IPS DF 4.7 (cell line): ENCODE data around the gene RPS27L.

ENCODE experiments used
- DNase-seq: peaks from one replicate; pipeline ENCODE4 v3.0.0-alpha.2; 2013; ENCODE audit warnings: low spot score; ENCODE audit errors: extremely low read depth

Gene RPS27L

DNA sequence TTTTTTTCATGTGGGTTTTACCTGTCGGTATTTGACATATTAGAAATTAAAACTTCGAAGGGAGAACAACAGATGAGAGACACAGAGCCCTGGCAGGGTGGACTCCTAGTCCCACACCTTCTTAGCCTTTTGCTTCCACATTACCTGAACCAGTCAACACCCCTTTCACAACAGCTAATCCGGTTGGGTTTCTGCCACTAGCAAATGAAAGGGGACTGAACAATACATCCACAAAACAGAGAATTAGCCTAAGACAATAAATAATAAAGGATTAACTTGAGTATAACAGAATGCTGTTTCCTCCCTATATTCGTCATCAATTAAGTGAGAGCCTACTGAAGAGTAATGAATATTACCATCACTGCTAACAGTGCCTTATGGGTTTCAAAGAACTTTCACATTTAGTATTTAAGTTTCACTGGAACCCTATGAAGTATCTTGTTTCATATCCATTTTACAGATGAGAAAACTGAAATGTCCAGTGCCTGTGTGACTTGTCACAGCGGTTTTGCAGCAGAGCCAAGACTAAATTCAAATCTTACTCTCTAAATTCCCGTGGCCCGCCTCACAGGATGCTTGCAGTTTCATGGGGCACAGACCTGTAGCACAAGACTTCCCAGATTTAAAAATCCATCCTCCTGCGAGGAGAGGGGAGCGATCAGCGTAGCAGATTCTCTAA lies 31.1 kb upstream of the RPS27L start:
- DNase-seq, result no peak

DNA sequence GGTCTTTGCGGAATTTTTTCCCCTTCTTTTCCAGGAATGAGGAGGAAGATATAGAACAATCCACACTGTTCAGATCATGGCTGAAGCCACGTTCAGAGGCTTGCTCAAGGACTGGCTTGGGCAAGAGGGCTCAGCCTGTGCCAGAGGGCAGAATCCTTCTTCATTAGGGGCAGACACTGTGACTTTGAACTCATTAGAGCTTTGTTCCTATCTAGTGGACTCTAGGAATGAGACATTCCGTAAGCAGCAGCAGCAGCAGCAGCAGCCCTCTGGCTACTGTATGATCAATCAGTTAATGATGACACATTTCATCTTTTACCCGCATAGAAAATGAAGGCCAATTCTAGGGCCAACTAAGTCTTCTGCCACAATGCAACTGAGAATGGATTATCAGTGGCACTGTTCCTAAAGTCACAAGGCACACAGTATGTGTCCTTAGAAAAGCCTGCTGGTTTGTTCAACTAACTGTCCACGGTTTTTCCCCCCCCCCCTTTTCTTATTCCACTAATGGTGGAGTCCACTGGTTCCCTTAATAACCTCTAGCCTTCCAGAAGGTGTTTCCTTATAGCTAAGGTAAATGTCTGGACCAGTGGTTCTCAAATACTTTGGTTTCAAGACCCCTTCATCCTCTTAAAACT lies 30.4 kb upstream of the RPS27L start:
- no peak for DNase-seq

GRCh38 chr15:63186065-63186464 lies 28.8 kb upstream of the RPS27L start:
- DNase-seq, result no peak

- no peak for DNase-seq
Observed at GRCh38 chr15:63185206-63185605, 27.9 kb upstream of the RPS27L start.

DNA sequence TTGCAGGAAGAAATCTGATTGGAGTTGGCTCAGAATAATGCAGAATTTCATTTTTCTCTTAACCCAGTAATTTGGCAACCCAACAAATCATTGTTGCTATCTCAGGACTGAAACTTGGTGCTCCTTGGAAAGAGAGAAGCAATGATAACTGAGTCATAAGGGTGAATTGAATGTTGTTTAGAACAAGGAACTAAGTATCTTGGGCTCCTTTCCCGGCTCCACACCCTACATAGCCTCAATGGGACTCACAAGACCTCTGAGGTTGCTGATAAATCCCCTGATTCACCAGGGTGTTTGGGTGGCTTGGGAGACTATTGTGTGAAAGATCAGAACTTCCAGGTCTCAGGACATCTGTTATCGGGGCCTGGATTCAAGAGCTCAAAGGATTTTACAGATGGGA lies 24.4 kb upstream of the RPS27L start:
- no peak for DNase-seq

GRCh38 chr15:63180746-63181145 lies 23.5 kb upstream of the RPS27L start:
- DNase-seq, result no peak

DNA sequence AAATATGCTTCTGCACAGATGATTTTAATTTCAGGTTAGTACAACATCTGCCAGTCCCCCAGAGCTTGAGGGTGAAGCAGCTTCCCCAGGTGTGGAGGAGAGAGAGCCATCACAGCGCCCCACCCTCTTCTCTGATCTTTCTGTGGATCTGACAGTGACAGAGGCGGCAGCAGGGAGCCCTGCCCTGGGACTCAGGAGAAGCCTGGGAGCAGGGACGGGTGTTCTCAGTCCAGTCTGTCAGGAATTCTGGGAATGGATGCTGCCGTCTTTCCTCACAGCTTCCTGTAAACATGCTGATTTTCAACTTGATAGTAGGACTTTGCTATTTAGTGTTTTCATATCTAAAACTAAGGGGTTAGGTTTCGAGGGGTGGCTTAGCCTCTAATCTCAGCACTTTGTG lies 20.8 kb upstream of the RPS27L start:
- DNase-seq, result no peak

- DNase-seq, result no peak
Observed at GRCh38 chr15:63176302-63176701, 19.0 kb upstream of the RPS27L start.

DNA sequence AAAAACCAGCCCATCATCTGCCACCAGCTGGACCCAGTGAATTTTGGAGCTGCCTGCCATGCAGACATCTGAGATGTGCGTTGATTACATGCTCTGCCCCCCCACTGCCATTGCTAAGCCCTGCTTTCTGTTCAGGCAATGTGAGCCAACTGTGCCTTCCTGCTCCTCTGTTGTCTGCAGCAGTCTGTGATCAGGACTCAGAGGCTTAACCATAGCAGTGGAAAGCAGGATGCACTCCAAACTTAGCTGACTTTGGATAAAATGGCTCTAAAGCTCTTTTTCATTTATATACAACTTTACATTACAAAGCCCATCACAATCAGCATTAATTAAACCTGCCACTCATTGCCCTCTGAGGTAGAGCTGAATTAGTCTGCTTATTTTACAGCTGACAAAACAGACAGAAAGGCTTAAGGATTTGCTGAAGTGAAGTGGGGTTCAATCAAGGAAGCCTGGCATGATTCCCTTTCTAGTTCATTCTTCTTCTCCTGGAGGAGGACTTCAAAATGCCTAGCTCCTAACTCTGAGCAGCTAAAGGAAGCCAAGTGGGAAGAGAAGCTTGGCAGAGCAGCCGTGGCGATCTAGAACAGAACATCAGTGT lies 15.7 kb upstream of the RPS27L start:
- DNase-seq, result no peak

GRCh38 chr15:63172376-63172775 lies 15.1 kb upstream of the RPS27L start:
- no peak for DNase-seq

- no peak for DNase-seq
Observed at GRCh38 chr15:63169788-63170187, 12.5 kb upstream of the RPS27L start.

DNA sequence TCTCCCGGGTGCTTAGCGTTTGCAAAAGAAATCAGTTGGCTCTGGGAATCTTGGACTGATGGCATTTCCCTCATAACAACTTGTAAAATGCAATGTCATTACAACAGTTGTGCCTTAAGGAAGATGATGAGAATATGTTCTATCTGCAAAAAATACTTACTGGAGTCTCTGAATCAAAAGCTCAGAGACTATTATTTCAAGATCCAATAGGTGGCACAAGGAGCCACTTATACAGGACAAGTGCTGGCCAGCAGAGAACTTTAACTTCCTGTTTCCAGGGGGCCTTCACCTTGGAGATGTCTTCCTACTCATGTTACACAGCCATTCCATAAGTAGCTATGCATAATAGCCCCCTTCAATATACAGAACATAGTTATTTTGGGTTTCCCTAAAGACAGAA lies 8.9 kb upstream of the RPS27L start:
- no peak for DNase-seq

GRCh38 chr15:63165166-63165859 lies 8.0 kb upstream of the RPS27L start:
- DNase-seq, result no peak

GRCh38 chr15:63163217-63163616 lies 5.9 kb upstream of the RPS27L start:
- DNase-seq, result no peak

- DNase-seq, result no peak
Observed at GRCh38 chr15:63160638-63161037, 3.4 kb upstream of the RPS27L start.

GRCh38 chr15:63157891-63158431 lies 684 bp upstream of the RPS27L start:
- no peak for DNase-seq

- no peak for DNase-seq
Observed at GRCh38 chr15:63156755-63157117, 541 bp downstream of the RPS27L start.

- DNase-seq, result no peak
Observed at GRCh38 chr15:63156086-63156710, 1.1 kb downstream of the RPS27L start.

GRCh38 chr15:63155486-63155885 lies 1.8 kb downstream of the RPS27L start:
- no peak for DNase-seq

DNA sequence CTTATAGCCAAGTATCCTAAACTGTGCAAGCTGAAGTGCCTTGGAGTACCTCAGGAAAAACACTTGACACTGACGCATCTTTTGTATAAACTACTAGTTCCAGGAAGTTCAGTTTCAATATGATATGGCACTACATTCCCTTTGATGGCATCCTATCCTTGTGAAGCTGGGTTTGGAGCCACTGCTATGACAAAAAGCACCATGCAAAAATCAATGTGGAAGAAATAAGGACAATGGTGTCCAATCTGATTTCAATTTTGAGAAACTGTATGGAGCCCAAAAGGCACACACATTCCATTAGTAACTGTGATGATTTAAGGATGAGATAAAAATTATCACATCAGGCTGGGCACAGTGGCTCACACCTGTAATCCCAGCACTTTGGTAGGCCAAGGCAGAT lies 5.6 kb downstream of the RPS27L start:
- no peak for DNase-seq

GRCh38 chr15:63146684-63147083 lies 10.6 kb downstream of the RPS27L start:
- no peak for DNase-seq

GRCh38 chr15:63145426-63145825 lies 11.9 kb downstream of the RPS27L start:
- DNase-seq, result no peak
